ENCODE data around the gene OMA1. TPM values are rescaled to one million over a fixed set of nuclear protein-coding genes. Genes with fewer than 3 reads are reported as not detected.
"Not testable (repeated sequence)": the region's sequence is repeated elsewhere in the genome, so short reads cannot be mapped to it uniquely, and the experiment has no call there.

Gene OMA1
- total RNA-seq (2014; rRNA removed; shearing (Covaris generic)), result 26.8 and 27.0 TPM in 2 replicates

DNA sequence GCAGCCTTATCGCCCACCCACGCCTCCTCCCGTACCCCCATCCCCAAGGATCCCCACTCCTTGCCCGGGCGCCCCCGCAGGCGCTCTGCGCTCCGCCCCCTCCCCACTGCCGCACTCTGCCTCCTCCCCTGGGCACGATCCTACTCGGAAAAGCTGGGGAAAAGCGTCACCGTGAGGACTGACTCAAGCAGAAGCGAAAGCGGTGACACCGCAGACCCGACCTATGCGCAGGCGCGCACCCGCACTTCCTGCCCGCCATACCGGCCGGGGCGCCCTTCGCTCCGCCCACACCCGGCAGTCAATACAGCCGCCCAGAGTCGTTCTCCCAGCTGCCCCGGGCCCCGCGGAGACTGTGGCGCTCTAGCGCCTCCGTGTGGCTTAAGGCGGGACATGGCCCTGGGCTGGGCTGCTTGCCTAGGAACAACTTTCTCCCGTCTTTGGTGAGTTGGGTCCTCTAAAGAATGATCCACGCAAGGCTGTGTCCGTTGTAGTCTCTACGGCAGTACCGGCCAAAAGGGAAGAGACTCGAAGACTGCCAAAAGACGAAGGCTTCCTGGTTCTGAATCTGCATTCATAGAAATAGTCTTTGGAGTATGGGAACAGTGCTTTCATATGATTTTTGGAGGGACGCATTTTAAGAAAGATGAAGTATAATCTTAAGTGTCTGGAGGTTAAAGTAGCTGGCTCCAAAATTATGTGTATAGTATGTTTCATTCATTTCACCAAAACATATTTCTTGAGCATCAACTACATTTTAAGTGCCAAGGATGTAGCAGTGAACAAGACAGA lies at the start of gene OMA1:
TSS of gene OMA1 (minus strand) at position 207 of the 789 bp plus-strand sequence. CDS start 7,432 bp downstream, outside the sequence.
- H3K4me3 ChIP-seq, result peak within 1 kb of the TSS; percentile 69
- H3K36me3 ChIP-seq, result no peaks in the 10 kb centered on the region
- peaks cover 13% of the 10 kb centered on the region for H3K4me1 ChIP-seq
- DNase-seq, result peak; percentile 98
- no peaks in the 10 kb centered on the region for H3K9me3 ChIP-seq (replicated peaks)
- no peaks in the 10 kb centered on the region for H3K27me3 ChIP-seq
- H3K27ac ChIP-seq, result peak within 1 kb of the TSS; percentile 74

DNA sequence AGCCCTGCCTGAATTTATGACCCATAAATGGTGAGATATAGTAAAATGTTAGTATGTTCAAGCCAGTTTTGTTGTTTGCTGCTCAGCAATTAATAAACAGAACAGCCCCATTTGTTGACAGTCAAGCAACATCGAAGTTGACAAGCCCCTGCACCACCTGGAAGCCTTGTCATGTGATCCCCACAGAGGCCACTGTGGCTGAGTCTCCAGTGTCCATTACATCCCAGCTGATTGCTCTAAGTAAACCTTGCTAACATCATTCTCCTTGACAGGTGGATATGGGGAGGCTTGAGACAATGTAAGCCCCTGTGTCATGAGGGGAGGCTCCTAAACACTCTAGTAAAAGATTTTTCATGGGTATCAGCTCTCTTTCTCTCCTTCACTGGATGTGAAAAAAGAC lies 48.0 kb upstream of the OMA1 start:
- H3K9me3 ChIP-seq (replicated peaks), result no peaks in the 10 kb centered on the region
- DNase-seq, result peak in 1 of 2 experiments; percentile 43

DNA sequence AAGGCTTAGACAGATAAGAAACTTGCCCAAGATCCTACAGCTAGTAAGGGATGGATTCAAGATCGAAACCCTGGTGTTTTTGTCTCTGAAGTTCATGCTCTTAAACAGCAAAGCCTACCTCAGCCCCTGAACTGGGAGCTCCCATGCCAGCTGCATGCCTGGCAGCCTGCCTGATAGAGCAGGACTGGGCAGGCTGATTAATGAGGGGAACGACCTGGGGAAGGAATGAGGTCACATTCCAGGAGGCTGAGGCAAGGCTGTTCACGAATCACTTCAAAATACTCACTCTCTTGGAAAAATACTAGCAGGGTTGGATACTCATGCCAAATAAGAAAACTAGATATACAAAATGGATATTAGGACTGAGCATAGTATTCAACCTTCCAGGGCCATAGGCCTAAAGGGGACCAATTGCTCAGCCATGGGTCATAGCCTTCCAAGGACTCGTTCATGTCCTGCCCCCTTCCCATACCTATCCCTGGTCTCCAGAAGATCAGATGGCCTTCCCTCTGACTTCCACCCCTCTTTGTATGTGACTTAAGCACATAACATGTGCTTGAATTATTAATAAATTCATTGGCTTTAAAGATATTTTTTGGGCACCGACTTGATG lies 46.1 kb upstream of the OMA1 start:
- no peaks in the 10 kb centered on the region for H3K27me3 ChIP-seq
- peak; percentile 86 to 87 for DNase-seq
- peak overlapping the region; percentile 57 for H3K27ac ChIP-seq
- peaks cover 49% of the 10 kb centered on the region for H3K4me1 ChIP-seq
- no peaks in the 10 kb centered on the region for H3K9me3 ChIP-seq (replicated peaks)
- no peaks in the 10 kb centered on the region for H3K36me3 ChIP-seq
- H3K4me3 ChIP-seq, result no peak overlapping the region

More for the DNA sequence above, 48.0 kb upstream of the OMA1 start:
- H3K36me3 ChIP-seq, result no peaks in the 10 kb centered on the region
- peaks cover 58% of the 10 kb centered on the region for H3K4me1 ChIP-seq
- no peak overlapping the region for H3K4me3 ChIP-seq
- H3K27me3 ChIP-seq, result no peaks in the 10 kb centered on the region
- no peak overlapping the region for H3K27ac ChIP-seq

DNA sequence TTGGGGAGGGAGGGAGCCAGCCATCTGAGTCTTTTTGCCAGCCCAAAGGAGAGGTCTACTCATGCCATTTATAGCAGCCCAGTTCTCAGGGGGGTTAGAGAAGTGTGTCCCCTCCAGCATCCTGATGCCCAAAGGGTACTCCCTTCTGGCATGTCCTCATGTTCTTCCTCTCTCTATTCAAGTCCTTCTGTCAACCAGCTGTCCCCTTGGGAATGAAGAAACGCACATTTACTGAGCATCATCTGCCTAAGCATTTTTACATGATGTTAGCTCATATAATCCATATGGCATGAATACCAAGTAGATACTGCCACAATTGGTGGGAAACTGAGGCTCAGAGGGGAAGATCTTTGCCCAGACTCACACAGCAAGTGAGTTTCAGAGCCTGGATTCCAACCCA lies 45.3 kb upstream of the OMA1 start:
- Histone ChIP-seq H3K4me1 (peaks cover 45% of the 10 kb centered on the region), H3K27ac (peak overlapping the region; percentile 57), H3K9me3 (replicated peaks) (no peaks in the 10 kb centered on the region), H3K36me3 (no peaks in the 10 kb centered on the region), H3K4me3 (no peak overlapping the region), H3K27me3 (no peaks in the 10 kb centered on the region)
- no peak for DNase-seq

DNA sequence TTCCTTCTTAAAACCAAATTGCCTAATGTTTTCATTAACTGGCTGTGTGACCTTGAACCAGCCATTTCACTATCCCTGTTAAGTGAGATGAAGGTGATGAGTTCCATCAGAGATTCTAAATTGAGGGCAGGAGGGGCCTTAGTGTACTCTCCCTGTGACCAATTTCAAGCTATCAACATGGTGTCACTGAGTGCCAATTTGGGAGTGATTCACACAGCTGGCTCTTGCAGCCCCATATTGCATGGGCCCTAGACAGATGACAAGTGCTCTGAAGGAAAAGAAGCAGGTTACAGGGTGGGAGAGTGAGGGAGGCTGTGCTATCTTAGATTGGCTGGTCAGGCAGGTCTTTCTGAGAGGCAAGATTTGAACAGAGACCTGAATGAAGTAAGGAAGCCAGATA lies 43.5 kb upstream of the OMA1 start:
- no peak for DNase-seq
- Histone ChIP-seq H3K27me3 (no peaks in the 10 kb centered on the region), H3K27ac (no peak overlapping the region), H3K9me3 (replicated peaks) (no peaks in the 10 kb centered on the region), H3K36me3 (no peaks in the 10 kb centered on the region), H3K4me1 (peaks cover 47% of the 10 kb centered on the region), H3K4me3 (no peak overlapping the region)

DNA sequence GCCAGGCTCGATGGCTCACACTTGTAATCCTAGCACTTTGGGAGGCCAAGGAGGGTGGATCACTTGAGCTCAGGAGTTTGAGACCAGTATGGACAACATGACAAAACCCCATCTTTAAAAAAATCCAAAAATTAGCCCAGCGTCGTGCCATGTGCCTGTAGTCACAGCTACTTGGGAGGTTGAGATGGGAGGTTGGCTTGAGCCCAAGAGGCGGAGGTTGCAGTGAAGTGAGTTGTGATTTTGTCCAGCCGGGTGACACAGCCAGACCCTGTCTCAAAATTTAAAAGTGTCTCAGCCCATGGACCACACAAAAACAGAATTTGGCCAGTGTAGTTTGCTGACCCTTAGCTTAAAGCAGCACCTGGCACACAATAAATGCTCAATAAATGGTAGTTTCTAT lies 41.9 kb upstream of the OMA1 start:
- no peaks in the 10 kb centered on the region for H3K27me3 ChIP-seq
- no peaks in the 10 kb centered on the region for H3K9me3 ChIP-seq (replicated peaks)
- H3K27ac ChIP-seq, result no peak overlapping the region
- H3K36me3 ChIP-seq, result no peaks in the 10 kb centered on the region
- H3K4me1 ChIP-seq, result peaks cover 53% of the 10 kb centered on the region
- DNase-seq, result no peak
- H3K4me3 ChIP-seq, result no peak overlapping the region

DNA sequence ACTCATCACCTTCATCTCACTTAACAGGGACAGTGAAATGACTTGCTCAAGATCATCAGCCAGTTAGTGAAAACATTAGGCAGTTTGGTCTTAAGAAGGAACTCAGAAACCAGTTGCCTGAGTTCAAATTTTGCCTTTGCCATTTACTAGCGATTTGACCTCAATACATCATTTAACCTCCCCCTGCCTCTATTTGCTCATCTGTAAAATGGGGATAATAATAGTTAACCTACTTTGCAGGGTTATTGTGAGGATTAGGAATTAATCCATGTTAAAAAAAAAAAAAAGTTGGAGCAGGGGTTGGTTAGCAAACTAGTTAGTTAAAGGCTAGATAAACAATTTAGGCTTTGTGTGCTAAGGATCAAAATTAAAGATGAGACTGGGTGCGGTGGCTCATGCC lies 41.1 kb upstream of the OMA1 start:
- Histone ChIP-seq H3K4me1 (peaks cover 48% of the 10 kb centered on the region), H3K27me3 (no peaks in the 10 kb centered on the region), H3K4me3 (no peak overlapping the region), H3K36me3 (no peaks in the 10 kb centered on the region), H3K27ac (no peak overlapping the region), H3K9me3 (replicated peaks) (no peaks in the 10 kb centered on the region)
- no peak for DNase-seq

DNA sequence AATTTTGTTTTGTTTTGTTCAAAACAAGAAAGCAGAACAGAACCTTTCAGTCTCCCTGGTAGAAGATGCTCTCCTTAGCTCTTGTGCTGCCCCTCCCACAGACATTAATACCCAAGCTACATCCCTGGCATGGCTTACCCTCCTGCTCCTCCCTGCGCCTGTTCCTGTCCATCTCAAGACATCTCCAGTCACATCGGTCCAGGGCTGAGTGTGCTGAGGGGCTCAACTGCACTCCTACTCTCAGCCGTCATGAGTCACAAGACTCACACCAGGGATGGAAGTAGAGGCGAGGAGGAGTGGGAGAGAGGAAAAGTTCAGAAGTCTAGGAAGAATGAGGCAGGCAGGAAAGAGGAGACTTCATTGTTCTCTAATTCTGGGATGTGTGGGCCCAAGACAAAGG lies 39.7 kb upstream of the OMA1 start:
- peak; percentile 64 to 73 for DNase-seq
- Histone ChIP-seq H3K36me3 (no peaks in the 10 kb centered on the region), H3K4me3 (no peak overlapping the region), H3K4me1 (peaks cover 37% of the 10 kb centered on the region), H3K9me3 (replicated peaks) (no peaks in the 10 kb centered on the region), H3K27ac (no peak overlapping the region), H3K27me3 (no peaks in the 10 kb centered on the region)

DNA sequence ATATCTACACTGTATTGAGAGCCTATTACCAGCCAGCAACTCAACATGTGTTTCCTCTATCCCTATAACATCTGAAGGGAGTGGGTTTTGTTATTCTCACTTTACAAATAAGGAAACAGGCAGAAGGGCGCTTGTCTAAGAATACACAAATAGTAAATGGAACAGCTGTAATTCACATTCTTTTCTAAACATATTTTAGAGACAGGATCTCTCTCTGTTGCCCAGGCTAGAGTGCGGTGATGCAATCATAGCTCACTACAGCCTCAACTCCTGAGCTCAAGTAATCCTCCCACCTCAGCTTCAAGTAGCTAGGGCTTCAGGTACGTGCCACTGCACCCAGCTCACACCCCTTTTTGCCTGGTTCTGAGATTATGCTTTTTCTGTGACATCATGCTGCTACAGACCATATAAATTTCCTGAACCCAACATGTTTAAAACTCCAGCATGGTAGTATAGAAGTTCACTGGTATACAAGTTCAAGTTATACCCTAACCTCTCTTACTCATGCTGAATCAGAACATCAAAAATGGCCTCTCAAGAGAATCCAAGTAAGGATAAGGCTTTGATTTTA lies 39.1 kb upstream of the OMA1 start:
- H3K27ac ChIP-seq, result no peak overlapping the region

DNA sequence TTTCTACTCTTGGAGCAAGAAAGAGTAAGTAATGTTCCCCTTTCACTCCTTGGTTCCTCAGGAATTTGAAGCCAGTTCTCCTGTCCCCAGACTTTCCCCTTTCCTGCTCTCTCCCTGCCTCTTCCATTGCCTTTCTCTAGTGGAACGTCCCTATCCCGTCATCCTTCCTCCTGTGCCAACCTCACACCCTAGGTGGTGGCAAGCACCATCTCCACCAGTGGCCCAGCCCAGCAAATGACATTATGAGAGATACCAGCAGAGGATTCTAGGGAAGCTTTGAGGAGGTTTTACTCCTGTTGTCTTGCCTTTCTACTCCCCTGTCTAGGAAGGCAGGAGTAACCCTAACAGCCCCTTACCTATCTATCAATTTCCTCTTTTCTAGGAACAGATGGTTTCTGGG lies 38.6 kb upstream of the OMA1 start:
- Histone ChIP-seq H3K9me3 (replicated peaks) (no peaks in the 10 kb centered on the region), H3K27me3 (no peaks in the 10 kb centered on the region), H3K36me3 (no peaks in the 10 kb centered on the region), H3K4me3 (no peak overlapping the region), H3K4me1 (peaks cover 41% of the 10 kb centered on the region), H3K27ac (peak overlapping the region; percentile 69)
- DNase-seq, result no peak

More for the DNA sequence above, 39.1 kb upstream of the OMA1 start:
- Histone ChIP-seq H3K9me3 (replicated peaks) (no peaks in the 10 kb centered on the region), H3K4me3 (no peak overlapping the region), H3K27me3 (no peaks in the 10 kb centered on the region), H3K36me3 (no peaks in the 10 kb centered on the region), H3K4me1 (peaks cover 37% of the 10 kb centered on the region)
- DNase-seq, result peak in 1 of 2 experiments; percentile 24

DNA sequence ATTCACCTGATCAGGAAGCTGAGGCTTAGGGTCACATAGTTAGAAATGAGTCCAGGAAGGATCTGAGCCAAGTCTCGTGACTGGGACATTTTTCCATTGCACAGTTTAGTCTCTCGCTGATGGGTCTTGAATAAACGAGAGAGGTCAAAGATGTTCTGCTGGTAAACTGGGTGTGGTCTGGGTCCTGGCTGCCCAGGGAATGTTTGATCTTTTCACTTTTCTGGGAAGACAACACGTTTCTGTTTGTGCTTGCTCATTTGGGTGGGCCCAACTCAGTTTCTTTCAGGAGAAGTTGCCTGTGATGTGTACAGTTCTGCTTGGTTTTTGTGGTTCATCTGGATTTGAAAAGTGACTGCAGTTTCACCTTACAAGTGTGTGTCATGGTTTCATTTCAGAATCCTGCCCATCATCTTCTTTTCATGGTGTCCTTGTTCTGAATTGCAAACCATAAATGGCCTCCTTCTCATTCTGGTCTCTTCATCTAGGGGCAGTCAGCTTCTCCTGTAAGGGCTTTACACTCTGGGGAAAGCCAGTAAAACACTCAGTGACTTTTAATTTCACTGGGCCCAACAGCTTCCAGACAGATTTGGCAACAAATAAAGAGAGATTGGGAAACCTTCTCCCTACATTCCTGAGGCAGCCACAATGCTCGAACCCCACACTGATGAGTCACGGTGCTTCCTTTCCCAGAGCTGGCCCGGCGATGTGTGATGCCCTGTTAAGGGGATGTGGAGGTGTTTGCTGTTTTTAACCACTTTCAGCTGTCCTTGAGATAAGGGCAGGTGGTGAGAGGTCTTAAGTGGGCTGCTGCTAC lies 37.8 kb upstream of the OMA1 start:
- Histone ChIP-seq H3K27ac (peak overlapping the region; percentile 69), H3K27me3 (no peaks in the 10 kb centered on the region), H3K4me1 (peaks cover 46% of the 10 kb centered on the region), H3K4me3 (no peak overlapping the region), H3K9me3 (replicated peaks) (no peaks in the 10 kb centered on the region), H3K36me3 (no peaks in the 10 kb centered on the region)
- DNase-seq, result peak; percentile 87 to 91

DNA sequence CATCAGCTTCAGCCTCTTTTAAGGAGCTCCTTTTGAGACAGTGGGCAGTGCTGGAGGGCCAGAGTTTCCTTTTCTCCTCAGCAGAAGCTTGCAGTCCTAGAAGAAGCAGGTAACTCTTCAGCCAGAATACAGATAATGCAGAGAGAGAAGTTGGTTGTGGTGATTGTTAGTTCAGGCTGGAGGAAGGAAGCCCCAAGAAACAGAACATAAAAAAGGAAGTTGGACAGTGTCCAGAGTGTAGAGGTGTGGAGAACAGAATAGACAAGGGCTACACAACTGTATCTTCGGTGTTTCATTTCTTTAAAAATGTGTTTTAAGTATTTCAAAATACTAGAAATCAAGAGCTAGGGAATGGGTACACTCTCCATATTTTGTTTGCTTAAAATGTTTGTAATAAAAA lies 37.0 kb upstream of the OMA1 start:
- Histone ChIP-seq H3K36me3 (no peaks in the 10 kb centered on the region), H3K4me3 (no peak overlapping the region), H3K4me1 (peaks cover 46% of the 10 kb centered on the region), H3K27me3 (no peaks in the 10 kb centered on the region), H3K27ac (no peak overlapping the region), H3K9me3 (replicated peaks) (no peaks in the 10 kb centered on the region)
- DNase-seq, result no peak

DNA sequence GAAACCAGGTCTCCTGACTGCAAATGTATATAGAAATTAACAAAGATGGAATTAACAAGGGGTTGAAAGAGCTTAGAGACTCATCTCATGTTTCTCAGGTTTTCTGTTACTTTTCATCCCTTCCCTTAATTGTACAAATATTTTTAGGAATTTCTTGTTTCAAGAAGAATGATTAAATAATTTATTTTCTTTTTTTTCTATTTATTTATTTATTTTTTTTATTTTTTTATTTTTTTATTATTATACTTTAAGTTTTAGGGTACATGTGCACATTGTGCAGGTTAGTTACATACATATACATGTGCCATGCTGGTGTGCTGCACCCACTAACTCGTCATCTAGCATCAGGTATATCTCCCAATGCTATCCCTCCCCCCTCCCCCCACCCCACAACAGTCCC lies 35.6 kb upstream of the OMA1 start:
- peaks cover 49% of the 10 kb centered on the region for H3K4me1 ChIP-seq
- not testable (repeated sequence) for H3K27ac ChIP-seq; DNase-seq; H3K9me3 ChIP-seq (replicated peaks); H3K27me3 ChIP-seq; H3K4me3 ChIP-seq; H3K36me3 ChIP-seq

DNA sequence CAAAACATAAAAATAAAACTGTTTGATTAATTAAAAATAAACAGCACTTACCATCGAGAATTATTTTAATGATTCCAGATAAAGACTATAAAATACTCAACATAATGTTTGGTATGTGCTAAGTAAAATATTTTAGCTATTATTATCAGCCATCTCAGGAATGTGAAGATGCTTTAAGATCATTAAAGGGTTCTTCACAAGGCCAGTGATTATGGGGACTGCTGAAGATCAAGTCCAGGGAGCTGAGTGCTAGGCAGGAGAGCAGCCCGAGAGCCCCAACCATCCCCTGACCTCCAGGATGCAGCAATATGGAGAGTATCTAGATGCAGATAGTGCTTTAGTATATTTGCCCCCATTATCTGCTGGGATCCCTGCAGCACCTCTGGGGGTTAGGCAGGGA lies 35.1 kb upstream of the OMA1 start:
- Histone ChIP-seq H3K27me3 (no peaks in the 10 kb centered on the region), H3K4me1 (peaks cover 44% of the 10 kb centered on the region), H3K4me3 (no peak overlapping the region), H3K36me3 (no peaks in the 10 kb centered on the region), H3K9me3 (replicated peaks) (0 out of 2 replicates have a peak, but pooled peaks cover 6% of the 10 kb centered on the region), H3K27ac (no peak overlapping the region)
- no peak for DNase-seq
